HG03469 (cell line): Measurements from ENCODE around the gene ANTXR2.

ENCODE experiments used
- ATAC-seq: cut with Tn5 transposase; IDR thresholded peaks from one replicate; pipeline ENCODE4 v1.9.1; 2021; ENCODE audit warnings: mild to moderate bottlenecking, moderate library complexity, moderate number of reproducible peaks; ENCODE audit not compliant: unreplicated experiment

Gene ANTXR2

GRCh38 chr4:80092847-80093246, 19.8 kb upstream of the ANTXR2 start:
- no peak for ATAC-seq

GRCh38 chr4:80092088-80092487, 19.1 kb upstream of the ANTXR2 start:
- ATAC-seq: no peak

GRCh38 chr4:80091688-80092087, 18.7 kb upstream of the ANTXR2 start:
- no peak for ATAC-seq

GRCh38 chr4:80091184-80091583, 18.2 kb upstream of the ANTXR2 start:
- ATAC-seq: no peak

- ATAC-seq: no peak
Observed at GRCh38 chr4:80090090-80090489, 17.1 kb upstream of the ANTXR2 start.

- no peak for ATAC-seq
Observed at GRCh38 chr4:80088471-80088870, 15.4 kb upstream of the ANTXR2 start.

GRCh38 chr4:80086296-80086695, 13.3 kb upstream of the ANTXR2 start:
- ATAC-seq: no peak

GRCh38 chr4:80085081-80085480, 12.1 kb upstream of the ANTXR2 start:
- no peak for ATAC-seq

- ATAC-seq: no peak
Observed at GRCh38 chr4:80082693-80083092, 9.7 kb upstream of the ANTXR2 start.

- no peak for ATAC-seq
Observed at GRCh38 chr4:80081566-80081965, 8.5 kb upstream of the ANTXR2 start.

GRCh38 chr4:80079255-80079923, 6.4 kb upstream of the ANTXR2 start:
- ATAC-seq: no peak

- ATAC-seq: no peak
Observed at GRCh38 chr4:80078346-80079092, 5.5 kb upstream of the ANTXR2 start.

GRCh38 chr4:80077639-80078038, 4.6 kb upstream of the ANTXR2 start:
- ATAC-seq: no peak

GRCh38 chr4:80076681-80077080, 3.7 kb upstream of the ANTXR2 start:
- ATAC-seq: no peak

- no peak for ATAC-seq
Observed at GRCh38 chr4:80075995-80076675, 3.1 kb upstream of the ANTXR2 start.

- ATAC-seq: no peak
Observed at GRCh38 chr4:80074651-80075050, 1.6 kb upstream of the ANTXR2 start.

- no peak for ATAC-seq
Observed at GRCh38 chr4:80074069-80074468, 1.0 kb upstream of the ANTXR2 start.

GRCh38 chr4:80073473-80074008, 512 bp upstream of the ANTXR2 start:
- ATAC-seq: peak; percentile 26

- ATAC-seq: peak; percentile 15
Observed at GRCh38 chr4:80072228-80072743, 743 bp downstream of the ANTXR2 start.

GRCh38 chr4:80071604-80072227, 1.3 kb downstream of the ANTXR2 start:
- ATAC-seq: no peak
